ENCODE data around the gene SNAPC3. TPM values are rescaled to one million over a fixed set of nuclear protein-coding genes. Genes with fewer than 3 reads are reported as not detected.

Gene SNAPC3
- total and polyA plus RNA-seq, 7 donors, result 16.2 to 41.5 (median 28.4) TPM

DNA sequence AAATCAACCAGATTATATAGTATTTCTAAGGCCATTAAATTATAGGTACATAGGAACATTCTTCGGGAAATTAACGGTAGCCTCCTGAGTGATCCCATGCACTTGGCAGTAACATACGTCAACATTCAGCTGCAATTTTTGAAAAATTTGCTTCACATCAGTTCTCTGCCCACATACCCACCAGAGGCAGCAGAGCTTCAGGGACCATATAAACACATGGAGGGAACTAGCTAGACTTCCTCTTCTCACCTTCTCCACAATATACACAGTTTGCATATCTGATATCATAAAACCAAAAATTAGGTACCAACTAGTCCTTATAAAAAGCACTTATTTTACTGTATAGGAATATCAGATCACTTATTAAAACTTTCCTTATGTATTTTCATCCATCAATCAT is 83.2 kb downstream of the SNAPC3 start:
- TF ChIP-seq, protein P1, sequence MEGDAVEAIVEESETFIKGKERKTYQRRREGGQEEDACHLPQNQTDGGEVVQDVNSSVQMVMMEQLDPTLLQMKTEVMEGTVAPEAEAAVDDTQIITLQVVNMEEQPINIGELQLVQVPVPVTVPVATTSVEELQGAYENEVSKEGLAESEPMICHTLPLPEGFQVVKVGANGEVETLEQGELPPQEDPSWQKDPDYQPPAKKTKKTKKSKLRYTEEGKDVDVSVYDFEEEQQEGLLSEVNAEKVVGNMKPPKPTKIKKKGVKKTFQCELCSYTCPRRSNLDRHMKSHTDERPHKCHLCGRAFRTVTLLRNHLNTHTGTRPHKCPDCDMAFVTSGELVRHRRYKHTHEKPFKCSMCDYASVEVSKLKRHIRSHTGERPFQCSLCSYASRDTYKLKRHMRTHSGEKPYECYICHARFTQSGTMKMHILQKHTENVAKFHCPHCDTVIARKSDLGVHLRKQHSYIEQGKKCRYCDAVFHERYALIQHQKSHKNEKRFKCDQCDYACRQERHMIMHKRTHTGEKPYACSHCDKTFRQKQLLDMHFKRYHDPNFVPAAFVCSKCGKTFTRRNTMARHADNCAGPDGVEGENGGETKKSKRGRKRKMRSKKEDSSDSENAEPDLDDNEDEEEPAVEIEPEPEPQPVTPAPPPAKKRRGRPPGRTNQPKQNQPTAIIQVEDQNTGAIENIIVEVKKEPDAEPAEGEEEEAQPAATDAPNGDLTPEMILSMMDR (IDR thresholded peaks at IDR 0.05), result no peak
- no peak for TF ChIP-seq EP300 (IDR thresholded peaks at IDR 0.05)
- no peak for TF ChIP-seq POLR2A (IDR thresholded peaks at IDR 0.05)
- no peak for TF ChIP-seq POLR2AphosphoS5 (IDR thresholded peaks at IDR 0.05)
- no peak for DNase-seq
- WGBS, 2 donors, result 86 to 96% methylated on average over 3 of the region's 3 CpGs

GRCh38 chr9:15509931-15510788 is 87.5 kb downstream of the SNAPC3 start:
- H3K27me3 ChIP-seq, result no peaks in the 10 kb centered on the region
- intact Hi-C loops (cut with DNase I), result loop anchor here (1.0 to 5.0 kb wide), 4 partner anchors 42 to 218 kb away; partner anchors contain the start of gene SNAPC3
- H3K4me3 ChIP-seq, result peak overlapping the region; percentile 81 to 99 (median 96)
- no peak for TF ChIP-seq POLR2A (IDR thresholded peaks at IDR 0.05)
- no peak for TF ChIP-seq EP300 (IDR thresholded peaks at IDR 0.05)
- TF ChIP-seq, protein P1 (IDR thresholded peaks at IDR 0.05), result no peak
- TF ChIP-seq POLR2AphosphoS5 (IDR thresholded peaks at IDR 0.05), result no peak
- H3K9me3 ChIP-seq, result no peaks in the 10 kb centered on the region
- peak; percentile 67 for DNase-seq
- WGBS, 2 donors, result 1% methylated on average over 76 of the region's 76 CpGs
- H3K4me1 ChIP-seq, result peaks cover 0 to 27% (median 22%) of the 10 kb centered on the region in 4 donors
- peak overlapping the region; percentile 88 to 96 (median 90) for H3K27ac ChIP-seq
- peaks cover 0 to 29% (median 0%) of the 10 kb centered on the region in 4 donors for H3K36me3 ChIP-seq

More for the DNA sequence above, 83.2 kb downstream of the SNAPC3 start:
- Histone ChIP-seq H3K27me3 (no peaks in the 10 kb centered on the region), H3K9me3 (no peaks in the 10 kb centered on the region), H3K36me3 (peaks cover 0 to 49% (median 3%) of the 10 kb centered on the region in 4 donors), H3K27ac (no peak overlapping the region), H3K4me1 (peaks cover 0 to 23% (median 19%) of the 10 kb centered on the region in 4 donors), H3K4me3 (no peak overlapping the region)
- intact Hi-C loops (cut with DNase I), result no loop called here

DNA sequence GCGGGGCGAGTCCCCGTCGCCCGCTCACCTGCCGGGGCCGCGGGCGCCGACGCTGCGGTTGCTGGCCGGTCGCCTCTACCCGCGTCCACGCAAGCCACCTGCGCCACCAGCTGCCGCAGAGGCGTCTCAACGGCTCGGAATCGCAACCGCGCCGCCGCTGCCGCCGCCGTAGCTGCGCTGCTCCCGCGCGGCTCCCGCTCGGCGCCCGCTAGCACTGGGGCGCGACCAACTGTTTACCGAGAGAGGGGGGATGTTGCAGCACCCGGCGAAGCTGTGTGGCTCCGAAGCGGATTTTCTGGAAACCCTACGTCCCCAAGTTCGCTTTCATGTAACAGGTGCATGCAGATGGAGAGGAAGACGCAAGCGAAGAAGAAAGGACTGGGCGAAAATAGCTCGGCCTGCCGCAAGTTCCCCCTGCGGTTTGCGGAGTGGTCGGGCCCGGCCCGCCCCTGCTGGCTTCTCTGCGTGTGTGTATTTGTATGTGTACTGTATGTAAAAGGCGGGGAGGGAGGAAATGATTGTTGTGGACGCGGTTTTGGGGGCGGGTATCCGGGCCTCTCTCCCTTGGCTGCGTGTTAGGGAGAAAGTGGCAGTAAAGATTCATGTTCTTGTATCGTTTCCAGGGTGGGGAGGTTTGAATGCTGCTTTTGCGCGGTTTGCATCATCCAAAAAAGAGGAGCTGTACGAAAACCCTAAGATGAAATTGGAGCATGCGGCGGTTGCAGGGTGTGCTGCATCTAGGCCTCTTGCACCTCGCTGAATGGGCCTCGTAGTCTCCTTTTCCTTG is 88.3 kb downstream of the SNAPC3 start, which contains the start of gene PSIP1:
Gene PSIP1, minus strand, starts transcription at position 182 of the 787 bp plus-strand sequence. CDS start 782 bp downstream, outside the sequence.
- intact Hi-C loops (cut with DNase I), result loop anchor here (1.0 to 5.0 kb wide), 4 partner anchors 41 to 219 kb away; partner anchors contain the start of gene SNAPC3
- peak within 1 kb of the TSS; percentile 88 to 96 (median 90) for H3K27ac ChIP-seq
- H3K4me1 ChIP-seq, result peaks cover 0 to 27% (median 22%) of the 10 kb centered on the region in 4 donors
- H3K9me3 ChIP-seq, result no peaks in the 10 kb centered on the region
- no peaks in the 10 kb centered on the region for H3K27me3 ChIP-seq
- peaks cover 0 to 21% (median 0%) of the 10 kb centered on the region in 4 donors for H3K36me3 ChIP-seq
- WGBS, 2 donors, result 0% methylated on average over 72 of the region's 72 CpGs
- no peak for TF ChIP-seq POLR2A (IDR thresholded peaks at IDR 0.05)
- TF ChIP-seq, protein P1 (IDR thresholded peaks at IDR 0.05), result peak in 3 of 4 experiments; percentile 25 to 42 (median 40)
- TF ChIP-seq EP300 (IDR thresholded peaks at IDR 0.05), result no peak
- TF ChIP-seq POLR2AphosphoS5 (IDR thresholded peaks at IDR 0.05), result peak; percentile 25 to 81 (median 66)
- H3K4me3 ChIP-seq, result peak within 1 kb of the TSS; percentile 81 to 99 (median 96)
- peak; percentile 81 for DNase-seq

Small RNAs within 50 kb of the gene (small RNA-seq; reads per million reads assigned to genes)
- gene RNU6-319P, result 0 reads per million in 3 donors

Other genes with a start within 250 kb of the SNAPC3 start
- 10 to 100 TPM in 3 of 4 donors, 1 to 10 TPM in 1; 9.1 to 15.8 (median 13.8) TPM for gene TTC39B, start 115.7 kb upstream of the SNAPC3 start, total RNA-seq
- gene TTC39B, start 115.7 kb upstream of the SNAPC3 start, polyA plus RNA-seq, result 1 to 10 TPM; 4.2 to 8.9 (median 7.4) TPM
- gene PSIP1, start 88.1 kb downstream of the SNAPC3 start, total RNA-seq, result 10 to 100 TPM; 65.7 to 89.1 (median 72.2) TPM
- 10 to 100 TPM; 10.9 to 29.5 (median 18.0) TPM for gene PSIP1, start 88.1 kb downstream of the SNAPC3 start, polyA plus RNA-seq
- 1 to 10 TPM; 2.9 to 6.1 (median 3.1) TPM for gene CCDC171, start 130.2 kb downstream of the SNAPC3 start, total RNA-seq
- gene CCDC171, start 130.2 kb downstream of the SNAPC3 start, polyA plus RNA-seq, result 1 to 10 TPM in 1 of 3 donors, under 1 TPM in 2; 0.46 to 1.4 (median 0.60) TPM